Esophagus squamous epithelium (tissue), 5 donors: Measurements from ENCODE around the gene IL21R. TPM values are rescaled to one million over a fixed set of nuclear protein-coding genes. Genes with fewer than 3 reads are reported as not detected.
A peak's percentile ranks its signal among the peaks of the same experiment; 100 is the strongest.

Source experiments
- DNase-seq: peaks from one replicate; lab custom pipeline; 2025; lab: John Stamatoyannopoulos, UW
- H3K27ac ChIP-seq, 4 donors: fragments of 200-600 bp; sonication (generic); one replicate each; pipeline ENCODE4 v1.5.1; 2016 to 2019; ENCODE audit warnings: mild to moderate bottlenecking in 1 of 4
- H3K27me3 ChIP-seq, 4 donors: fragments of 200-600 bp; sonication (generic); 1 replicate in 3 of 4; 2 replicates in 1 of 4; pipeline versions ENCODE4 v1.5.1 to v1.6.0; 2017 to 2021; ENCODE audit warnings: antibody characterized with exemption in 1 of 4
- H3K36me3 ChIP-seq, 3 donors: fragments of 200-600 bp; sonication (generic); one replicate each; pipeline ENCODE4 v1.5.1; 2016 to 2019
- H3K4me1 ChIP-seq, 3 donors: fragments of 200-600 bp; sonication (generic); one replicate each; pipeline ENCODE4 v1.5.1; 2017 to 2019
- H3K4me3 ChIP-seq, 4 donors: fragments of 200-600 bp; sonication (generic); 1 replicate in 3 of 4; 2 replicates in 1 of 4; pipeline ENCODE4 v1.5.1; 2016 to 2019; ENCODE audit warnings: mild to moderate bottlenecking in 2 of 4, moderate library complexity in 1 of 4
- H3K9me3 ChIP-seq, 3 donors: fragments of 200-600 bp; sonication (generic); one replicate each; pipeline ENCODE4 v1.5.1; 2016 to 2019
- POLR2A ChIP-seq, 4 donors: fragments of 450-650 bp; IDR thresholded peaks; one replicate each; pipeline ENCODE4 v1.6.1; 2017; ENCODE audit warnings: antibody characterized with exemption in 4 of 4, mild to moderate bottlenecking in 4 of 4, moderate library complexity in 3 of 4
- WGBS, 2 donors: methylation state at CpG; one replicate each; pipeline ENCODE4 v1.1.5; 2018; 5-methylcytosine and 5-hydroxymethylcytosine counted together
- intact Hi-C: fragments of 100-400 bp; cut with DNase I; formaldehyde crosslinking; loops from one replicate; pipeline ENCODE4 v1.15.0; 2022
- total RNA-seq, 4 donors: library from RNA; depleted of rRNA; stranded (reverse); fragments of >200 nt; gene quantifications; one replicate each; pipeline ENCODE4 v1.1.0, GENCODE V29; 2016
- TF ChIP-seq, protein P1 (sequence below), 6 experiments: fragments of 450-650 bp in 4 of 6; fragments of 200-600 bp in 2 of 6; sonication (generic) in 2 of 6; IDR thresholded peaks; one replicate each; pipeline ENCODE4 v1.5.1; 2016 to 2019; ENCODE audit warnings: antibody characterized with exemption in 6 of 6, mild to moderate bottlenecking in 4 of 6, moderate library complexity in 4 of 6
- donor health status: DM: yes; HTN: yes; CAD: no.

The IL21R gene
- total RNA-seq, 4 donors from 2014 or later, result 0.23 to 1.2 (median 0.39) TPM

DNA sequence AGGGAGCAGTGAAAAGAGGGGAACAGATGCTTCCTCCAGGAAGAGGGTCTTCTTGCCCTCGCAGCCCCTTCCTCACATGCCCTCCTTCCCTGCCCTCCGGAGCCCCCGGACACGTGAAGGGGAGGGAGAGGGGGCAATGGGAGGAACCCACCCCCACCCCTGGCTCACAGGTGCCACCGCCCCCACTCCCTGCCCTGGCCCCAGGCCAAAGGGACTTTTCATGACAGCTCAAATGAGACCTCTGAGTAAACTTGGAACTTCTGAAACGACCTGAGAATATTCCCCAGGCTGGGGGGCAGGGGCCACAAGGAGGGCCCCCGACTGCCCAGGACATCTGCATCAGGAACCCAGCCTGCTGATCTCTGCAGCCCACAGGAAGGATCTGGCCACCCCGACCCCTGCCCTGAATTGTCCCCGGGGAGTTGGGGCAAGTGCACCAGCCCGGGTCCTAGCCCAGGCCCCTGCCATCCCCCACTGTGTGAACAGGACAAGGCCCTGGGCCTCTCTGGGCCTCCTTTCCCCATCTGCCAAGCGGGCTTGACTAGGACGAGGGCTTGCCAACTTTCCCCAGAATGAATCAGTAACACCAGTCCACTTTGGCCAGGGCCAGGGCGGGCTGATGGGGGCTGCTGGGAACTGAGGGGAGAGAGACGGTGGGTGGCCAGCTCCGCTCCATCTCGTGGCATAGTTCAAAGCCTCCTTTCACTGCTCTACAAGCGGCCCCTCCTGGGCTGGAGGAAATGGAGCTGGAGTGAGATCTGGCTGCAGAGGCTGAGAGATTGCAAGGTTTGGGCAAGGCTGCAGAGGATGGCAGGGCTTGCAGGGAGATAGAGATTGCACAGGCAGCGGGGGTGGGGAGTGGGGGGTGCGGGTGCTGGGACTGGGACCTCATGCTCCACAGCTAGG lies 3.8 kb downstream of the IL21R start:
- DNase-seq, result no peak
- intact Hi-C loops, result no loop called here
- Histone ChIP-seq H3K27ac (peak overlapping the region in 1 of 4 donors; percentile 14), H3K4me1 (peaks cover 3 to 36% (median 19%) of the 10 kb centered on the region in 3 donors), H3K36me3 (no peaks in the 10 kb centered on the region), H3K27me3 (peaks cover 0 to 41% (median 0%) of the 10 kb centered on the region in 4 donors), H3K4me3 (no peak overlapping the region), H3K9me3 (no peaks in the 10 kb centered on the region)
- no peak for TF ChIP-seq POLR2A (IDR thresholded peaks at IDR 0.05)
- TF ChIP-seq, protein P1, sequence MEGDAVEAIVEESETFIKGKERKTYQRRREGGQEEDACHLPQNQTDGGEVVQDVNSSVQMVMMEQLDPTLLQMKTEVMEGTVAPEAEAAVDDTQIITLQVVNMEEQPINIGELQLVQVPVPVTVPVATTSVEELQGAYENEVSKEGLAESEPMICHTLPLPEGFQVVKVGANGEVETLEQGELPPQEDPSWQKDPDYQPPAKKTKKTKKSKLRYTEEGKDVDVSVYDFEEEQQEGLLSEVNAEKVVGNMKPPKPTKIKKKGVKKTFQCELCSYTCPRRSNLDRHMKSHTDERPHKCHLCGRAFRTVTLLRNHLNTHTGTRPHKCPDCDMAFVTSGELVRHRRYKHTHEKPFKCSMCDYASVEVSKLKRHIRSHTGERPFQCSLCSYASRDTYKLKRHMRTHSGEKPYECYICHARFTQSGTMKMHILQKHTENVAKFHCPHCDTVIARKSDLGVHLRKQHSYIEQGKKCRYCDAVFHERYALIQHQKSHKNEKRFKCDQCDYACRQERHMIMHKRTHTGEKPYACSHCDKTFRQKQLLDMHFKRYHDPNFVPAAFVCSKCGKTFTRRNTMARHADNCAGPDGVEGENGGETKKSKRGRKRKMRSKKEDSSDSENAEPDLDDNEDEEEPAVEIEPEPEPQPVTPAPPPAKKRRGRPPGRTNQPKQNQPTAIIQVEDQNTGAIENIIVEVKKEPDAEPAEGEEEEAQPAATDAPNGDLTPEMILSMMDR (IDR thresholded peaks at IDR 0.05), result no peak
- 37 to 69% methylated on average over 3 to 8 of the region's 19 CpGs for WGBS, 2 donors

- intact Hi-C loops, result no loop called here
- Histone ChIP-seq H3K4me3 (no peak overlapping the region), H3K36me3 (no peaks in the 10 kb centered on the region), H3K27ac (no peak overlapping the region), H3K27me3 (peaks cover 0 to 41% (median 0%) of the 10 kb centered on the region in 4 donors), H3K9me3 (no peaks in the 10 kb centered on the region), H3K4me1 (peaks cover 3 to 28% (median 16%) of the 10 kb centered on the region in 3 donors)
- 71 to 79% methylated on average over 6 of the region's 6 CpGs for WGBS, 2 donors
- TF ChIP-seq, protein P1 (IDR thresholded peaks at IDR 0.05), result no peak
- TF ChIP-seq POLR2A (IDR thresholded peaks at IDR 0.05), result no peak
- DNase-seq, result no peak
These were observed 4.6 kb downstream of the IL21R start for GRCh38 chr16:27406511-27407128.

- H3K9me3 ChIP-seq, result no peaks in the 10 kb centered on the region
- 64 to 71% methylated on average over 2 of the region's 2 CpGs for WGBS, 2 donors
- TF ChIP-seq, protein P1 (IDR thresholded peaks at IDR 0.05), result no peak
- TF ChIP-seq POLR2A (IDR thresholded peaks at IDR 0.05), result no peak
- no peak for DNase-seq
- H3K4me1 ChIP-seq, result peaks cover 3 to 23% (median 11%) of the 10 kb centered on the region in 3 donors
- H3K36me3 ChIP-seq, result no peaks in the 10 kb centered on the region
- peaks cover 0 to 38% (median 0%) of the 10 kb centered on the region in 4 donors for H3K27me3 ChIP-seq
- intact Hi-C loops, result no loop called here
- no peak overlapping the region for H3K4me3 ChIP-seq
- no peak overlapping the region for H3K27ac ChIP-seq
These were observed 5.2 kb downstream of the IL21R start for GRCh38 chr16:27407133-27407532.

DNA sequence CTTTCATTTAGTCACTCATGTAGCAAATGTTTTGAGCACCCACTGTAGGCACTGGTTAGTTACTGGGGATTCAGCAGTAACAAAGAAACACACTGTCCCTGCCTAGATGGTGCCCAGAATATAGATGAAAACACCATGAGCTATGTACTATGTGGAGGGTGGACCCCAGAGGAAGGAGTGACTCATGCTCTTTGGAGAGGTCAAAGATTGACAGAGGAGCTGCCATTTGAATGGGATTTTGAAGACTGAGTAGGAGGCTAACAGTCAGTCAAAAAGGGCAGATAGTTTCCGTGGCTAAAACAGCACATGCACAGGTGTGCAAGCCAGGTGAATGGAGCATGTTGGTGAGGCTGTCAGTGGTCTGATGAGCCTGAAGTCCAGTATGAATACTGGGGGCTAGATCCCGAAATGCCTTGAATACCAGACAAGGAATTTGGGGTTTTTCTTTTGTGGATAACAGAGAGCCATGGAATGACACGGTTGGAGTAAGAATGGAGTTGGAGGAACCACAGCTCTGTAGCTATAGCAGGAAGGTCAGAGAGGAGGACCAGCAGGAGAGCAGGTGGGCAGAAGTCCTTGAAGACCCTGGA lies 6.1 kb downstream of the IL21R start:
- Histone ChIP-seq H3K27ac (no peak overlapping the region), H3K27me3 (peaks cover 0 to 28% (median 0%) of the 10 kb centered on the region in 4 donors), H3K9me3 (no peaks in the 10 kb centered on the region), H3K36me3 (no peaks in the 10 kb centered on the region), H3K4me3 (peak overlapping the region in 1 of 4 donors; percentile 1), H3K4me1 (peaks cover 3 to 14% (median 6%) of the 10 kb centered on the region in 3 donors)
- TF ChIP-seq, protein P1 (IDR thresholded peaks at IDR 0.05), result no peak
- no peak for TF ChIP-seq POLR2A (IDR thresholded peaks at IDR 0.05)
- 56 to 65% methylated on average over 3 of the region's 3 CpGs for WGBS, 2 donors
- DNase-seq, result no peak
- intact Hi-C loops, result no loop called here
